Measurements from ENCODE around the gene BOD1. TPM values are rescaled to one million over a fixed set of nuclear protein-coding genes. Genes with fewer than 3 reads are reported as not detected.

BOD1 gene
- total RNA-seq (2022; extraction: Qiagen RNA extraction), result 64.4 to 69.1 TPM (median 68.0 TPM) in 5 replicates

DNA sequence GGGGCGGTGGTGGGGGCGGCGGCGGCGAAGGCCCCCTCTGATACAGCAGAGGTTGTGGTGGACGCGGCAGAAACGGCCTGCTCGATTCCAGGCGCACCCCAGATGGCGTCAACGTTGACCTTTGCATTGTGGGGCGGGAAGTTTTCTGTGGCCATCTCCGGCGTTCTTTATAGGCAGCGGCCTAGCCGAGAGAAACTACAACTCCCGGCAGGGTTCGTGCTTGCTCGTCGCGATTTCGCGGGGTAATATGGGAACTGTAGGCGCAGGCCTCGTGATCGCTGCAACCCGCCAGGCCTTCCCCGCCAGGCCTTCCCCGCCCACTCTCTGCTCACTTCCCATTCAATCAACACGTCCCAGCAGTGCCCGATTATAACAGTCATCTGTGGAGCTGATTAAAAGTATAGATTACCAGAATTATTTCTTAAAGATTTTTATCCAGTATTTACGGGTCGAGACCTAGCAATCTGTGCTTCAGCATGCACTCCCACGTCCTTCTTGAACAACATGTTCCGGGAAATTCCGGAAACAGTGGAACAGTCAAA is at the start of gene BOD1:
Gene BOD1 (minus strand): TSS at position 74 of the 542 bp plus-strand sequence. CDS start 214 bp downstream, outside the sequence.

Data from A549 treated with Hydrocortisone at 1 μM for 4 hours (cell line).